Type B pancreatic cell (in vitro differentiated cells): ENCODE data around the gene DOLK. TPM values are rescaled to one million over a fixed set of nuclear protein-coding genes. Genes with fewer than 3 reads are reported as not detected.

Source experiments
- DNase-seq: peaks from one replicate; pipeline ENCODE4 v3.0.0; 2021; ENCODE audit warnings: mixed read lengths; ENCODE audit not compliant: unreplicated experiment; ENCODE audit errors: extremely low spot score
- H3K27ac Mint-ChIP-seq: 2 replicates; pipeline ENCODE4 v1.8.0; 2021; ENCODE audit warnings: mild to moderate bottlenecking, mixed read lengths
- H3K27me3 Mint-ChIP-seq: 2 replicates; pipeline ENCODE4 v1.8.0; 2021; ENCODE audit warnings: mixed read lengths
- H3K36me3 Mint-ChIP-seq: 2 replicates; pipeline ENCODE4 v1.8.0; 2021; ENCODE audit warnings: mixed read lengths
- H3K4me1 Mint-ChIP-seq: one replicate; pipeline ENCODE4 v1.8.0; 2021; ENCODE audit warnings: mixed read lengths; ENCODE audit not compliant: unreplicated experiment
- H3K4me3 Mint-ChIP-seq: 2 replicates; pipeline ENCODE4 v1.8.0; 2021; ENCODE audit warnings: mild to moderate bottlenecking, mixed read lengths
- H3K9me3 Mint-ChIP-seq: 2 replicates; pipeline ENCODE4 v1.8.0; 2021; ENCODE audit warnings: mixed read lengths
- total RNA-seq: library from RNA; stranded (reverse); gene quantifications from 2 replicates; pipeline ENCODE4 v1.2.1, GENCODE V29; 2021; ENCODE audit warnings: low replicate concordance
- TF ChIP-seq, protein P1 (sequence below): fragments of 200-600 bp; sonication (generic); conservative IDR thresholded peaks from 2 replicates; pipeline ENCODE4 v1.5.0; 2021; ENCODE audit warnings: antibody characterized with exemption, mild to moderate bottlenecking

DOLK gene
- total RNA-seq, 1 donor from 2014 or later, result 21.6 TPM

GRCh38 chr9:128919402-128920089, 27.9 kb downstream of the DOLK start:
- Mint-ChIP-seq H3K9me3 (no peaks in the 10 kb centered on the region), H3K27ac (no peak overlapping the region), H3K4me1 (peaks cover 10% of the 10 kb centered on the region), H3K4me3 (no peak overlapping the region), H3K36me3 (peaks cover 4% of the 10 kb centered on the region), H3K27me3 (no peaks in the 10 kb centered on the region)
- TF ChIP-seq, protein P1, sequence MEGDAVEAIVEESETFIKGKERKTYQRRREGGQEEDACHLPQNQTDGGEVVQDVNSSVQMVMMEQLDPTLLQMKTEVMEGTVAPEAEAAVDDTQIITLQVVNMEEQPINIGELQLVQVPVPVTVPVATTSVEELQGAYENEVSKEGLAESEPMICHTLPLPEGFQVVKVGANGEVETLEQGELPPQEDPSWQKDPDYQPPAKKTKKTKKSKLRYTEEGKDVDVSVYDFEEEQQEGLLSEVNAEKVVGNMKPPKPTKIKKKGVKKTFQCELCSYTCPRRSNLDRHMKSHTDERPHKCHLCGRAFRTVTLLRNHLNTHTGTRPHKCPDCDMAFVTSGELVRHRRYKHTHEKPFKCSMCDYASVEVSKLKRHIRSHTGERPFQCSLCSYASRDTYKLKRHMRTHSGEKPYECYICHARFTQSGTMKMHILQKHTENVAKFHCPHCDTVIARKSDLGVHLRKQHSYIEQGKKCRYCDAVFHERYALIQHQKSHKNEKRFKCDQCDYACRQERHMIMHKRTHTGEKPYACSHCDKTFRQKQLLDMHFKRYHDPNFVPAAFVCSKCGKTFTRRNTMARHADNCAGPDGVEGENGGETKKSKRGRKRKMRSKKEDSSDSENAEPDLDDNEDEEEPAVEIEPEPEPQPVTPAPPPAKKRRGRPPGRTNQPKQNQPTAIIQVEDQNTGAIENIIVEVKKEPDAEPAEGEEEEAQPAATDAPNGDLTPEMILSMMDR, result no peak
- no peak for DNase-seq

GRCh38 chr9:128918921-128919320, 28.5 kb downstream of the DOLK start:
- H3K27me3 Mint-ChIP-seq, result no peaks in the 10 kb centered on the region

DNA sequence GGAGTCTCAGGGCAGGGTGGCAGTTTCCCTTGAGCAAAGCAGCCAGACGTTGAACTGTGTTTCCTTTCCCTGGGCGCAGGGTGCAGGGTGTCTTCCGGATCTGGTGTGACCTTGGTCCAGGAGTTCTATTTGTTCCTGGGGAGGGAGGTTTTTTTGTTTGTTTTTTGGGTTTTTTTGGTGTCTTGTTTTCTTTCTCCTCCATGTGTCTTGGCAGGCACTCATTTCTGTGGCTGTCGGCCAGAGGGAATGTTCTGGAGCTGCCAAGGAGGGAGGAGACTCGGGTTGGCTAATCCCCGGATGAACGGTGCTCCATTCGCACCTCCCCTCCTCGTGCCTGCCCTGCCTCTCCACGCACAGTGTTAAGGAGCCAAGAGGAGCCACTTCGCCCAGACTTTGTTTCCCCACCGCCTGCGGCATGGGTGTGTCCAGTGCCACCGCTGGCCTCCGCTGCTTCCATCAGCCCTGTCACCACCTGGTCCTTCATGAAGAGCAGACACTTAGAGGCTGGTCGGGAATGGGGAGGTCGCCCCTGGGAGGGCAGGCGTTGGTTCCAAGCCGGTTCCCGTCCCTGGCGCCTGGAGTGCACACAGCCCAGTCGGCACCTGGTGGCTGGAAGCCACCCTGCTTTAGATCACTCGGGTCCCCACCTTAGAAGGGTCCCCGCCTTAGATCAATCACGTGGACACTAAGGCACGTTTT, 30.1 kb downstream of the DOLK start:
- DNase-seq, result no peak
- no peaks in the 10 kb centered on the region for H3K9me3 Mint-ChIP-seq
- no peak overlapping the region for H3K4me3 Mint-ChIP-seq
- TF ChIP-seq, protein P1, result no peak
- no peaks in the 10 kb centered on the region for H3K27me3 Mint-ChIP-seq
- H3K4me1 Mint-ChIP-seq, result peaks cover 18% of the 10 kb centered on the region
- H3K27ac Mint-ChIP-seq, result no peak overlapping the region
- H3K36me3 Mint-ChIP-seq, result peaks cover 4% of the 10 kb centered on the region

More at GRCh38 chr9:128918921-128919320, 28.5 kb downstream of the DOLK start:
- H3K9me3 Mint-ChIP-seq, result no peaks in the 10 kb centered on the region
- peak overlapping the region; percentile 52 for H3K4me3 Mint-ChIP-seq
- no peak overlapping the region for H3K27ac Mint-ChIP-seq
- peaks cover 10% of the 10 kb centered on the region for H3K4me1 Mint-ChIP-seq
- TF ChIP-seq, protein P1, result no peak
- no peak for DNase-seq
- peaks cover 4% of the 10 kb centered on the region for H3K36me3 Mint-ChIP-seq

GRCh38 chr9:128916745-128917144, 30.7 kb downstream of the DOLK start:
- Mint-ChIP-seq H3K27me3 (no peaks in the 10 kb centered on the region), H3K4me3 (no peak overlapping the region), H3K9me3 (no peaks in the 10 kb centered on the region), H3K36me3 (peaks cover 4% of the 10 kb centered on the region), H3K27ac (no peak overlapping the region), H3K4me1 (peaks cover 20% of the 10 kb centered on the region)
- no peak for DNase-seq
- TF ChIP-seq, protein P1, result no peak

- Mint-ChIP-seq H3K9me3 (no peaks in the 10 kb centered on the region), H3K27ac (no peak overlapping the region), H3K27me3 (no peaks in the 10 kb centered on the region), H3K36me3 (peaks cover 4% of the 10 kb centered on the region), H3K4me3 (no peak overlapping the region), H3K4me1 (peaks cover 21% of the 10 kb centered on the region)
- TF ChIP-seq, protein P1, result no peak
- no peak for DNase-seq
Observed at GRCh38 chr9:128916204-128916603, 31.2 kb downstream of the DOLK start.
